Astrocyte (in vitro differentiated cells and primary cell): ENCODE measurements around the gene NCR2.

ENCODE experiments used
- EZH2 ChIP-seq: IDR thresholded peaks from 2 replicates; pipeline ENCODE4 v1.6.1; 2012; ENCODE audit warnings: mild to moderate bottlenecking, low read length, inconsistent platforms; ENCODE audit not compliant: insufficient read depth
- TF ChIP-seq, protein P1 (sequence below): IDR thresholded peaks from 2 replicates; pipeline ENCODE4 v1.5.1; 2011; ENCODE audit warnings: low read depth, mild to moderate bottlenecking, inconsistent platforms, low read length, moderate library complexity; ENCODE audit not compliant: insufficient read depth

DNA sequence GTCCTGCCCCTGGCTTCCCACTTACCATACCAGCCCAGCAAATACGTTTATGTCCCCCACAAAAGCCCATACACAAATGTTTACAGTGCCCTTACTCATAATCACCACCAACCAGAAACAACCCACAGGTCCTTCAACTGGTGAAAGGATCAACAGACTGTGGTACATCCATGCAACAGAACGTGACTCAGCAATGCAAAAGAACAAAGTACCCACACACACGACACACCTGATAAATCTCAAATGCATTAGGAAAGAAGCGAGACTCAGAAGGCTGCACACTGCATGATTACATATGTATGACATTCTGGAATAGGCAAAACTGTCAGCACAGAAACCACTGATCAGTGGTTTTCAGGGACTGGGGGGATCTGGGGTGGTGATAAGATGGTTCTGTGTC, 20.5 kb downstream of the NCR2 start:
- TF ChIP-seq EZH2, result no peak
- TF ChIP-seq, protein P1, sequence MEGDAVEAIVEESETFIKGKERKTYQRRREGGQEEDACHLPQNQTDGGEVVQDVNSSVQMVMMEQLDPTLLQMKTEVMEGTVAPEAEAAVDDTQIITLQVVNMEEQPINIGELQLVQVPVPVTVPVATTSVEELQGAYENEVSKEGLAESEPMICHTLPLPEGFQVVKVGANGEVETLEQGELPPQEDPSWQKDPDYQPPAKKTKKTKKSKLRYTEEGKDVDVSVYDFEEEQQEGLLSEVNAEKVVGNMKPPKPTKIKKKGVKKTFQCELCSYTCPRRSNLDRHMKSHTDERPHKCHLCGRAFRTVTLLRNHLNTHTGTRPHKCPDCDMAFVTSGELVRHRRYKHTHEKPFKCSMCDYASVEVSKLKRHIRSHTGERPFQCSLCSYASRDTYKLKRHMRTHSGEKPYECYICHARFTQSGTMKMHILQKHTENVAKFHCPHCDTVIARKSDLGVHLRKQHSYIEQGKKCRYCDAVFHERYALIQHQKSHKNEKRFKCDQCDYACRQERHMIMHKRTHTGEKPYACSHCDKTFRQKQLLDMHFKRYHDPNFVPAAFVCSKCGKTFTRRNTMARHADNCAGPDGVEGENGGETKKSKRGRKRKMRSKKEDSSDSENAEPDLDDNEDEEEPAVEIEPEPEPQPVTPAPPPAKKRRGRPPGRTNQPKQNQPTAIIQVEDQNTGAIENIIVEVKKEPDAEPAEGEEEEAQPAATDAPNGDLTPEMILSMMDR, result no peak
